Kidney tubule cell (primary cell): ENCODE measurements around the gene PRRC2A.

Experiments used
- DNase-seq: peaks from one replicate; pipeline ENCODE4 v3.0.0-alpha.2; 2018; ENCODE audit warnings: low spot score

The PRRC2A gene

GRCh38 chr6:31620586-31621319 is at the start of gene PRRC2A:
PRRC2A (plus strand) TSS chr6:31620715; CDS start chr6:31622790, 2,075 bp downstream.
- DNase-seq: no peak

- DNase-seq: no peak
These were observed 48.2 kb upstream of the PRRC2A start, which contains the start of gene LTA for GRCh38 chr6:31572041-31572911. LTA (plus strand) TSS chr6:31572289; CDS start chr6:31572743, 454 bp downstream.

GRCh38 chr6:31573239-31574105 is 47.0 kb upstream of the PRRC2A start:
- peak; percentile 17 for DNase-seq

GRCh38 chr6:31574106-31575061 is 46.1 kb upstream of the PRRC2A start:
- no peak for DNase-seq

GRCh38 chr6:31575335-31575901 is 45.1 kb upstream of the PRRC2A start, which contains the start of gene TNF:
TNF (plus strand) TSS chr6:31575565; CDS start chr6:31575742, 177 bp downstream.
- peak; percentile 89 for DNase-seq

GRCh38 chr6:31575952-31576685 is 44.4 kb upstream of the PRRC2A start:
- DNase-seq: peak; percentile 7

GRCh38 chr6:31576897-31577578 is 43.5 kb upstream of the PRRC2A start:
- peak; percentile 8 for DNase-seq

GRCh38 chr6:31577579-31577966 is 42.9 kb upstream of the PRRC2A start:
- peak; percentile 7 for DNase-seq

- peak; percentile 97 for DNase-seq
These were observed 42.1 kb upstream of the PRRC2A start for GRCh38 chr6:31578184-31579118.

- peak; percentile 46 for DNase-seq
These were observed 41.4 kb upstream of the PRRC2A start for GRCh38 chr6:31579119-31579505.

GRCh38 chr6:31579546-31580437 is 40.7 kb upstream of the PRRC2A start:
- DNase-seq: peak; percentile 9

- peak; percentile 3 for DNase-seq
These were observed 40.1 kb upstream of the PRRC2A start for GRCh38 chr6:31580438-31580740.

- peak; percentile 81 for DNase-seq
These were observed 39.6 kb upstream of the PRRC2A start for GRCh38 chr6:31580807-31581433.

GRCh38 chr6:31581434-31582229 is 38.9 kb upstream of the PRRC2A start:
- peak; percentile 27 for DNase-seq

- DNase-seq: peak; percentile 3
These were observed 38.3 kb upstream of the PRRC2A start, which contains the start of gene LTB for GRCh38 chr6:31582230-31582643. LTB (minus strand) TSS chr6:31582424; CDS start chr6:31582417, 7 bp downstream.

- DNase-seq: peak; percentile 43
These were observed 35.0 kb upstream of the PRRC2A start for GRCh38 chr6:31585491-31585890.
